Keratinocyte (primary cell): Measurements from ENCODE around the gene SH2B3.

ENCODE experiments used
- CTCF ChIP-seq, 3 experiments: IDR thresholded peaks in 1 of 3; conservative IDR thresholded peaks in 1 of 3; optimal IDR thresholded peaks in 1 of 3; 2 replicates in 2 of 3; 3 replicates in 1 of 3; pipeline versions ENCODE3 to v1.5.1; 2011; ENCODE audit warnings: low read length in 3 of 3, mild to moderate bottlenecking in 3 of 3, moderate library complexity in 2 of 3, control low read depth in 1 of 3, inconsistent platforms in 1 of 3; ENCODE audit not compliant: insufficient read depth in 2 of 3; ENCODE audit errors: extremely low read depth in 1 of 3
- EZH2 ChIP-seq: IDR thresholded peaks from one replicate; pipeline ENCODE4 v1.6.1; 2012; ENCODE audit warnings: inconsistent platforms, mild to moderate bottlenecking, low read length, moderate library complexity

GRCh38 chr12:111377440-111377839 is 28.3 kb upstream of the SH2B3 start:
- no peak for TF ChIP-seq EZH2
- TF ChIP-seq CTCF (optimal IDR thresholded peaks at IDR 0.05 in 1 of 3, IDR thresholded peaks at IDR 0.05 in 1 of 3, conservative IDR thresholded peaks at IDR 0.05 in 1 of 3; ENCODE audit: extremely low read depth in 1 of 3, insufficient read depth in 2 of 3, low read length in 3 of 3) = no peak
